GM23338 (cell line): Measurements from ENCODE around the gene LCP2. TPM values are rescaled to one million over a fixed set of nuclear protein-coding genes. Genes with fewer than 3 reads are reported as not detected.

Experiments used
- ATAC-seq: fragments of 200-7000 bp; cut with Tn5 transposase; 3 replicates; pipeline ENCODE4 v1.9.1; 2020
- DNase-seq: peaks from one replicate; pipeline ENCODE4 v3.0.0-alpha.2; 2015; ENCODE audit warnings: low spot score
- H2AFZ ChIP-seq: fragments of 200-600 bp; sonication (generic); 2 replicates; pipeline ENCODE4 v1.8.0; 2016; ENCODE audit warnings: antibody characterized with exemption, mild to moderate bottlenecking, moderate library complexity
- H3F3A ChIP-seq: fragments of 200-600 bp; sonication (generic); replicated peaks from 2 replicates; pipeline ENCODE4 v1.8.0; 2017; ENCODE audit warnings: antibody characterized with exemption, mixed run types, low read depth
- H3K27ac ChIP-seq: fragments of 200-600 bp; sonication (generic); 2 replicates; pipeline ENCODE4 v1.6.1; 2016; ENCODE audit warnings: low read depth
- H3K27me3 ChIP-seq: fragments of 200-600 bp; sonication (generic); 2 replicates; pipeline ENCODE4 v1.8.0; 2016; ENCODE audit warnings: mild to moderate bottlenecking, mixed run types, moderate library complexity; ENCODE audit not compliant: insufficient read depth
- H3K36me3 ChIP-seq: fragments of 200-600 bp; sonication (generic); 2 replicates; pipeline ENCODE4 v1.8.0; 2016; ENCODE audit warnings: mild to moderate bottlenecking; ENCODE audit not compliant: insufficient read depth
- H3K4me1 ChIP-seq: fragments of 200-600 bp; sonication (generic); 2 replicates; pipeline ENCODE4 v1.8.0; 2016; ENCODE audit warnings: mild to moderate bottlenecking, moderate library complexity; ENCODE audit not compliant: insufficient read depth
- H3K4me2 ChIP-seq: fragments of 200-600 bp; sonication (generic); 2 replicates; pipeline ENCODE4 v1.7.1; 2017; ENCODE audit warnings: mixed run types
- H3K4me3 ChIP-seq: fragments of 200-600 bp; sonication (generic); 2 replicates; pipeline ENCODE4 v1.6.1; 2016; ENCODE audit warnings: mixed run types
- H3K79me2 ChIP-seq: fragments of 200-600 bp; sonication (generic); replicated peaks from 2 replicates; pipeline ENCODE4 v1.8.0; 2017; ENCODE audit warnings: mild to moderate bottlenecking; ENCODE audit not compliant: insufficient read depth
- H3K9me2 ChIP-seq: fragments of 200-600 bp; sonication (generic); 2 replicates; pipeline ENCODE4 v1.8.0; 2017; ENCODE audit not compliant: insufficient read depth
- H4K20me1 ChIP-seq: fragments of 200-600 bp; sonication (generic); replicated peaks from 2 replicates; pipeline ENCODE4 v1.8.0; 2017; ENCODE audit warnings: mild to moderate bottlenecking; ENCODE audit not compliant: insufficient read depth
- H3K27ac Mint-ChIP-seq: 2 replicates; pipeline ENCODE4 v1.8.0; 2020; ENCODE audit warnings: inconsistent platforms, mild to moderate bottlenecking, moderate library complexity, mixed read lengths
- H3K27me3 Mint-ChIP-seq: 3 replicates; pipeline ENCODE4 v1.8.0; 2022; ENCODE audit warnings: low read depth, mild to moderate bottlenecking, moderate library complexity, mixed read lengths, inconsistent platforms; ENCODE audit not compliant: insufficient read depth, poor library complexity
- H3K36me3 Mint-ChIP-seq: 3 replicates; pipeline ENCODE4 v1.8.0; 2021; ENCODE audit warnings: low read depth, mild to moderate bottlenecking, inconsistent platforms, moderate library complexity, mixed read lengths
- H3K4me1 Mint-ChIP-seq: 3 replicates; pipeline ENCODE4 v1.8.0; 2020; ENCODE audit warnings: mild to moderate bottlenecking, inconsistent platforms, mixed read lengths
- H3K4me3 Mint-ChIP-seq: 3 replicates; pipeline ENCODE4 v1.8.0; 2021; ENCODE audit warnings: moderate library complexity, mild to moderate bottlenecking, inconsistent platforms, mixed read lengths
- H3K9me3 Mint-ChIP-seq: 3 replicates; pipeline ENCODE4 v1.8.0; 2020; ENCODE audit warnings: moderate library complexity, mild to moderate bottlenecking, inconsistent platforms, mixed read lengths
- CREB1 ChIP-seq: fragments of 250-450 bp; sonication (Bioruptor Pico); IDR thresholded peaks from 2 replicates; pipeline ENCODE4 v1.5.0; 2020; ENCODE audit warnings: low read depth, mild to moderate bottlenecking, moderate library complexity
- CTCF ChIP-seq, 2 experiments: fragments of 200-600 bp in 1 of 2; sonication (generic) in 1 of 2; conservative IDR thresholded peaks; 2 replicates each; pipeline versions ENCODE4 v1.5.1 to v1.6.1; 2016 to 2017; ENCODE audit warnings: antibody characterized with exemption in 2 of 2, low read depth in 2 of 2, mild to moderate bottlenecking in 2 of 2, moderate library complexity in 1 of 2
- ETS1 ChIP-seq: IDR thresholded peaks from 2 replicates; pipeline ENCODE4 v1.6.1; 2016; ENCODE audit warnings: antibody characterized with exemption
- EZH2 ChIP-seq: fragments of 200-600 bp; sonication (generic); IDR thresholded peaks from one replicate; pipeline ENCODE4 v1.8.0; 2017; ENCODE audit warnings: antibody characterized with exemption, mild to moderate bottlenecking, low read depth; ENCODE audit not compliant: unreplicated experiment
- EZH2phosphoT487 ChIP-seq: fragments of 200-600 bp; sonication (generic); IDR thresholded peaks from one replicate; pipeline ENCODE4 v1.8.1; 2018; ENCODE audit warnings: antibody characterized with exemption; ENCODE audit not compliant: unreplicated experiment
- JUNB ChIP-seq: IDR thresholded peaks from one replicate; pipeline ENCODE4 v1.6.1; 2016; ENCODE audit warnings: antibody characterized with exemption; ENCODE audit not compliant: unreplicated experiment
- NANOG ChIP-seq: IDR thresholded peaks from 2 replicates; pipeline ENCODE4 v1.6.1; 2016; ENCODE audit warnings: antibody characterized with exemption, borderline replicate concordance
- POLR2AphosphoS5 ChIP-seq: IDR thresholded peaks from 2 replicates; pipeline ENCODE4 v1.6.1; 2016; ENCODE audit warnings: antibody characterized with exemption, low read depth
- REST ChIP-seq: IDR thresholded peaks from one replicate; pipeline ENCODE4 v1.6.1; 2018; ENCODE audit warnings: antibody characterized with exemption; ENCODE audit not compliant: unreplicated experiment
- STAT1 ChIP-seq: IDR thresholded peaks from one replicate; pipeline ENCODE4 v1.6.1; 2016; ENCODE audit warnings: antibody characterized with exemption; ENCODE audit not compliant: unreplicated experiment
- ZNF114 ChIP-seq: fragments of 250-450 bp; sonication (Bioruptor Pico); IDR thresholded peaks from 2 replicates; pipeline ENCODE4 v1.5.0; 2020; ENCODE audit warnings: mild to moderate bottlenecking, moderate library complexity
- ZNF331 ChIP-seq: fragments of 250-450 bp; sonication (Bioruptor Pico); IDR thresholded peaks from 2 replicates; pipeline ENCODE4 v1.5.0; 2020; ENCODE audit warnings: low read depth, mild to moderate bottlenecking, moderate library complexity
- ZNF462 ChIP-seq: fragments of 250-450 bp; sonication (Bioruptor Pico); IDR thresholded peaks from 2 replicates; pipeline ENCODE4 v1.5.0; 2020; ENCODE audit warnings: mild to moderate bottlenecking, moderate library complexity
- polyA plus RNA-seq: library from polyadenylated mRNA; unstranded; fragments of >200 nt; fragmentation: Nextera tagmentation; extraction: Ambion mirVana; gene quantifications from 2 replicates; pipeline ENCODE4 v1.2.1, GENCODE V29; 2016
- total RNA-seq: library from RNA; depleted of rRNA; stranded (reverse); fragments of >200 nt; shearing (Covaris generic); gene quantifications from 2 replicates; pipeline ENCODE4 v1.2.3, GENCODE V29; 2014

LCP2 gene
- total and polyA plus RNA-seq, 2 experiments from 2014 or later: 0.26 to 0.38 TPM

- Mint-ChIP-seq H3K27ac (no peak overlapping the region), H3K4me3 (no peak overlapping the region)
- H4K20me1 ChIP-seq: no peaks in the 10 kb centered on the region
Measured at GRCh38 chr5:170296935-170297588, 515 bp downstream of the LCP2 start.

More at GRCh38 chr5:170296935-170297588, 515 bp downstream of the LCP2 start:
- Mint-ChIP-seq H3K27me3 (peaks cover 10% of the 10 kb centered on the region), H3K36me3 (no peaks in the 10 kb centered on the region), H3K4me1 (peaks cover 6% of the 10 kb centered on the region; the same call in 1 of the 3 replicates), H3K9me3 (no peaks in the 10 kb centered on the region)
- H3K9me2 ChIP-seq: peaks cover 14% of the 10 kb centered on the region; the same call in 1 of the 2 replicates
- no peak overlapping the region for H3K4me3 ChIP-seq
- H3K36me3 ChIP-seq: no peaks in the 10 kb centered on the region
- H3K79me2 ChIP-seq: no peaks in the 10 kb centered on the region
- DNase-seq (no peak), ATAC-seq (no peak)
- no peaks in the 10 kb centered on the region for H3K27me3 ChIP-seq
- no peaks in the 10 kb centered on the region for H3F3A ChIP-seq
- no peak overlapping the region for H3K4me2 ChIP-seq
- peak overlapping the region; percentile 76 for H2AFZ ChIP-seq
- H3K27ac ChIP-seq: no peak overlapping the region
- TF ChIP-seq NANOG: no peak
- TF ChIP-seq ZNF462 (CRISPR knock-in tag): no peak
- no peak for TF ChIP-seq EZH2phosphoT487
- TF ChIP-seq ZNF114 (CRISPR knock-in tag): no peak
- no peak for TF ChIP-seq REST
- no peak for TF ChIP-seq ETS1
- no peak for TF ChIP-seq ZNF331 (CRISPR knock-in tag)
- no peak for TF ChIP-seq CTCF (conservative IDR thresholded peaks at IDR 0.05; ENCODE audit: low read depth in 2 of 2)
- no peak for TF ChIP-seq STAT1
- TF ChIP-seq CREB1 (CRISPR knock-in tag): no peak
- no peak for TF ChIP-seq POLR2AphosphoS5
- TF ChIP-seq JUNB: no peak
- no peak for TF ChIP-seq EZH2
- H3K4me1 ChIP-seq: no peaks in the 10 kb centered on the region; the same call in 1 of the 2 replicates
